ENCODE measurements around the gene LILRB5. TPM values are rescaled to one million over a fixed set of nuclear protein-coding genes. Genes with fewer than 3 reads are reported as not detected.

The LILRB5 gene
- total RNA-seq, 4 donors from 2014 or later: 0.70 to 5.9 (median 3.3) TPM

GRCh38 chr19:54254195-54254906 is 2.7 kb downstream of the LILRB5 start:
- no peak overlapping the region for H3K27ac ChIP-seq
- no peaks in the 10 kb centered on the region for H3K4me1 ChIP-seq
- peaks cover 0 to 12% (median 5%) of the 10 kb centered on the region in 3 donors for H3K27me3 ChIP-seq
- intact Hi-C loops (cut with DNase I; ENCODE audit: low total_unique reads) (no loop called here), in situ Hi-C loops (cut with MboI; ENCODE audit: low sequenced_read_pairs in 4 of 4) (no loop called here)
- DNase-seq: no peak
- no peaks in the 10 kb centered on the region for H3K36me3 ChIP-seq
- TF ChIP-seq POLR2A (IDR thresholded peaks at IDR 0.05): no peak
- TF ChIP-seq, protein P1, sequence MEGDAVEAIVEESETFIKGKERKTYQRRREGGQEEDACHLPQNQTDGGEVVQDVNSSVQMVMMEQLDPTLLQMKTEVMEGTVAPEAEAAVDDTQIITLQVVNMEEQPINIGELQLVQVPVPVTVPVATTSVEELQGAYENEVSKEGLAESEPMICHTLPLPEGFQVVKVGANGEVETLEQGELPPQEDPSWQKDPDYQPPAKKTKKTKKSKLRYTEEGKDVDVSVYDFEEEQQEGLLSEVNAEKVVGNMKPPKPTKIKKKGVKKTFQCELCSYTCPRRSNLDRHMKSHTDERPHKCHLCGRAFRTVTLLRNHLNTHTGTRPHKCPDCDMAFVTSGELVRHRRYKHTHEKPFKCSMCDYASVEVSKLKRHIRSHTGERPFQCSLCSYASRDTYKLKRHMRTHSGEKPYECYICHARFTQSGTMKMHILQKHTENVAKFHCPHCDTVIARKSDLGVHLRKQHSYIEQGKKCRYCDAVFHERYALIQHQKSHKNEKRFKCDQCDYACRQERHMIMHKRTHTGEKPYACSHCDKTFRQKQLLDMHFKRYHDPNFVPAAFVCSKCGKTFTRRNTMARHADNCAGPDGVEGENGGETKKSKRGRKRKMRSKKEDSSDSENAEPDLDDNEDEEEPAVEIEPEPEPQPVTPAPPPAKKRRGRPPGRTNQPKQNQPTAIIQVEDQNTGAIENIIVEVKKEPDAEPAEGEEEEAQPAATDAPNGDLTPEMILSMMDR (IDR thresholded peaks at IDR 0.05 in 4 of 5, conservative IDR thresholded peaks at IDR 0.05 in 1 of 5): no peak
- no peak overlapping the region for H3K4me3 ChIP-seq
- no peak for ATAC-seq
- no peaks in the 10 kb centered on the region for H3K9me3 ChIP-seq

- no peak for DNase-seq
- no peak overlapping the region for H3K27ac ChIP-seq
- intact Hi-C loops (cut with DNase I; ENCODE audit: low total_unique reads) (no loop called here), in situ Hi-C loops (cut with MboI; ENCODE audit: low sequenced_read_pairs in 4 of 4) (no loop called here)
- H3K27me3 ChIP-seq: peaks cover 0 to 12% (median 5%) of the 10 kb centered on the region in 3 donors
- ATAC-seq: no peak
- TF ChIP-seq POLR2A (IDR thresholded peaks at IDR 0.05): no peak
- TF ChIP-seq, protein P1 (IDR thresholded peaks at IDR 0.05 in 4 of 5, conservative IDR thresholded peaks at IDR 0.05 in 1 of 5): no peak
- no peak overlapping the region for H3K4me3 ChIP-seq
- no peaks in the 10 kb centered on the region for H3K4me1 ChIP-seq
- no peaks in the 10 kb centered on the region for H3K9me3 ChIP-seq
- H3K36me3 ChIP-seq: no peaks in the 10 kb centered on the region
Observed at GRCh38 chr19:54253331-54254194, 3.5 kb downstream of the LILRB5 start.

DNA sequence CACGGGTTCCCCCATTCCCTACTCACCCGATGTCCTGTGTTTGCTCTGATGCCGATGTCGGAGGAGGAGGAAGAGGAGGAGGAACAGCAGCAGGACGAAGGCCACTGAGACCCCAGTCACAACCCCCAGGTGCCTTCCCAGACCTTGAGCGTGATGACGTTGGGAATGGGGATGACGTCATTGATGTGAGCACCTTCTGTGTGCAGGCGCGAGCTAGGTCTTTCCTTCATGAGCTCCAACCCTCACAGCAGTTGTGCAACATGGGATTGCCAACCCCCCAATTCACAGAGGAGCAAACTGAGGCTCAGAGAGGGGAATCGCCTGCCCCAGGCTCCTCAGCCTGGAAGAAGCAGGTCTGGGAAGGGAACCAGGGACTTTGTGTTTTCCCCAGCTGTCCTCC is 4.2 kb downstream of the LILRB5 start:
- peaks cover 0 to 12% (median 5%) of the 10 kb centered on the region in 3 donors for H3K27me3 ChIP-seq
- H3K36me3 ChIP-seq: no peaks in the 10 kb centered on the region
- no peak overlapping the region for H3K4me3 ChIP-seq
- ATAC-seq (no peak), DNase-seq (no peak)
- no peak overlapping the region for H3K27ac ChIP-seq
- no peak for TF ChIP-seq POLR2A (IDR thresholded peaks at IDR 0.05)
- TF ChIP-seq, protein P1 (IDR thresholded peaks at IDR 0.05 in 4 of 5, conservative IDR thresholded peaks at IDR 0.05 in 1 of 5): no peak
- intact Hi-C loops (cut with DNase I; ENCODE audit: low total_unique reads) (no loop called here), in situ Hi-C loops (cut with MboI; ENCODE audit: low sequenced_read_pairs in 4 of 4) (no loop called here)
- H3K4me1 ChIP-seq: no peaks in the 10 kb centered on the region
- H3K9me3 ChIP-seq: no peaks in the 10 kb centered on the region

GRCh38 chr19:54252243-54252642 is 4.8 kb downstream of the LILRB5 start:
- H3K27me3 ChIP-seq: peaks cover 0 to 12% (median 5%) of the 10 kb centered on the region in 3 donors

More at GRCh38 chr19:54252243-54252642, 4.8 kb downstream of the LILRB5 start:
- intact Hi-C loops (cut with DNase I; ENCODE audit: low total_unique reads): no loop called here
- H3K36me3 ChIP-seq: no peaks in the 10 kb centered on the region
- ATAC-seq (no peak), DNase-seq (no peak)
- no peaks in the 10 kb centered on the region for H3K9me3 ChIP-seq
- in situ Hi-C loops (cut with MboI; ENCODE audit: low sequenced_read_pairs in 4 of 4): no loop called here
- no peaks in the 10 kb centered on the region for H3K4me1 ChIP-seq
- H3K4me3 ChIP-seq: no peak overlapping the region
- H3K27ac ChIP-seq: no peak overlapping the region
- no peak for TF ChIP-seq POLR2A (IDR thresholded peaks at IDR 0.05)
- TF ChIP-seq, protein P1 (IDR thresholded peaks at IDR 0.05 in 4 of 5, conservative IDR thresholded peaks at IDR 0.05 in 1 of 5): no peak
